Measurements from ENCODE around the gene SERTAD3. TPM values are rescaled to one million over a fixed set of nuclear protein-coding genes. Genes with fewer than 3 reads are reported as not detected.

SERTAD3 gene
- total and polyA plus RNA-seq, 10 of the 15 experiments (the other 5 are each of a cell fraction or from before 2014, with no cell fraction given): 4.2 to 22.4 (median 13.7) TPM

DNA sequence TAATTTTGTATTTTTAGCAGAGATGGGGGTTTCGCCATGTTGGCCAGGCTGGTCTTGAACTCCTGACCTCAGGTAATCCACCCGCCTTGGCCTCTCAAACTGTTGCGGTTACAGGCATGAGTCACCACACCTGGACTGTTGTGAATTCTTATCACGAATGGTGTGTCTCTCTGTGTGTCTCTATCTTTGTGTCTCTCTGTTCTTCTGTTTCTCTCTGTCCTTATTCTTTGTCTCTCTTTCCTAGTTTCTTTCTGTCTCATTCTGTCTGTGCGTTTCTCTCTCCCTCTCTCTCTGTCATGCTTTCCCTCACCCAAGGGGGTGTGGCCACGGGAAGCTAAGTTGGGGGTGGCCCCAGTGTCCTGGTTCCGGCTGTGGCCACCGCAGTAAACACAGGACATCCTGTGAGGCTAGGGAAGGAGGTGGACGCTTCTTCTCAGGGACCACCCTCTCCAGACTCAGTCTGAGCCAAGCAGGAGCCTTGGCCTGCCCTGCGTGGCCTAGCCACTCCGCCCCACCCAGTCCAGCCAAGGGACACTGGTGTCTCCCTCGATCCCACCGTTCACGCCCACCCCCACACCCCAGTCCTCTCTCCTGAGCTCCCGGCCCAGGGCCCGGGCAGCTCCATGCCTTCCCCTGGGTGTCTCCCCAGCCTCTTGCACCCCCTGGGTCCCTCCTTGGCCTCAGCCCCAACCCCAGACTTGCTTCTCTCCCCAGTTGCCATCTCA, 27.1 kb downstream of the SERTAD3 start:
- peaks cover 22% of the 10 kb centered on the region for H3K4me1 ChIP-seq (ENCODE audit: control insufficient read depth, insufficient read depth, low read length)
- CTCF ChIA-PET: interaction anchor here (0.6 to 2.2 kb wide), 7 partner anchors 9 to 131 kb away, joined by 3 to 7 read pairs (median 3); partner anchors contain the start of genes SERTAD1 and SERTAD3
- BruUV-seq (replicated peaks): no TSS peak
- peaks cover 3% of the 10 kb centered on the region; the same call in 1 of the 2 replicates for H3K79me2 ChIP-seq (ENCODE audit: control insufficient read depth, insufficient read depth, low read length)
- intact Hi-C loops (cut with micrococcal nuclease; ENCODE audit: unreplicated experiment): loop anchor here (5.0 kb wide), 1 partner anchor 60 kb away; no protein-coding TSS in a partner anchor
- H2AFZ ChIP-seq (ENCODE audit: control insufficient read depth, low read depth, low read length): peak overlapping the region; percentile 45
- DNase-seq (ENCODE audit: low read depth, low spot score): no peak
- POLR2A ChIA-PET: interaction anchor here (0.6 to 2.8 kb wide), 5 partner anchors 9 to 969 kb away, joined by 3 to 12 read pairs (median 5); partner anchors contain the start of gene SERTAD1
- peak overlapping the region; percentile 80 for H3K27ac ChIP-seq (ENCODE audit: control insufficient read depth, insufficient read depth)
- WGBS (ENCODE audit: insufficient coverage, insufficient replicate concordance, low lambda C conversion rate, missing lambda C conversion rate): 17% methylated on average over 16 of the region's 16 CpGs
- RAD21 ChIA-PET (ENCODE audit: unreplicated experiment): interaction anchor here (0.5 to 1.5 kb wide), 4 partner anchors 9 to 112 kb away, joined by 3 to 6 read pairs (median 4); partner anchors contain the start of gene SERTAD1
- peak; percentile 75 for FAIRE-seq
- no peaks in the 10 kb centered on the region for H3K36me3 ChIP-seq (ENCODE audit: control insufficient read depth in 2 of 2, insufficient read depth in 2 of 2, low read length in 1 of 2)
- SMC1A ChIA-PET (ENCODE audit: uncharacterized antibody, unreplicated experiment): interaction anchor here (0.7 to 2.3 kb wide), 6 partner anchors 9 to 113 kb away, joined by 3 to 8 read pairs (median 6); partner anchors contain the start of genes SERTAD1 and SERTAD3
- no peak overlapping the region for H3K4me3 ChIP-seq
- peak overlapping the region; percentile 46 for H3K9ac ChIP-seq (ENCODE audit: control insufficient read depth, insufficient read depth, low read length)
- in situ Hi-C loops (cut with MboI): no loop called here
- ATAC-seq: peak; percentile 27
- H3K4me2 ChIP-seq (ENCODE audit: control insufficient read depth, insufficient read depth): peak overlapping the region; percentile 52
- no peaks in the 10 kb centered on the region for H4K20me1 ChIP-seq (ENCODE audit: control insufficient read depth, insufficient read depth)
- H3K27me3 ChIP-seq (replicated peaks in 1 of 2; ENCODE audit: control insufficient read depth in 2 of 2, insufficient read depth in 2 of 2, low read length in 1 of 2): no peaks in the 10 kb centered on the region
- H3K9me3 ChIP-seq (replicated peaks; ENCODE audit: control insufficient read depth, insufficient read depth, low read length): no peaks in the 10 kb centered on the region
- TF ChIP-seq, protein P1, sequence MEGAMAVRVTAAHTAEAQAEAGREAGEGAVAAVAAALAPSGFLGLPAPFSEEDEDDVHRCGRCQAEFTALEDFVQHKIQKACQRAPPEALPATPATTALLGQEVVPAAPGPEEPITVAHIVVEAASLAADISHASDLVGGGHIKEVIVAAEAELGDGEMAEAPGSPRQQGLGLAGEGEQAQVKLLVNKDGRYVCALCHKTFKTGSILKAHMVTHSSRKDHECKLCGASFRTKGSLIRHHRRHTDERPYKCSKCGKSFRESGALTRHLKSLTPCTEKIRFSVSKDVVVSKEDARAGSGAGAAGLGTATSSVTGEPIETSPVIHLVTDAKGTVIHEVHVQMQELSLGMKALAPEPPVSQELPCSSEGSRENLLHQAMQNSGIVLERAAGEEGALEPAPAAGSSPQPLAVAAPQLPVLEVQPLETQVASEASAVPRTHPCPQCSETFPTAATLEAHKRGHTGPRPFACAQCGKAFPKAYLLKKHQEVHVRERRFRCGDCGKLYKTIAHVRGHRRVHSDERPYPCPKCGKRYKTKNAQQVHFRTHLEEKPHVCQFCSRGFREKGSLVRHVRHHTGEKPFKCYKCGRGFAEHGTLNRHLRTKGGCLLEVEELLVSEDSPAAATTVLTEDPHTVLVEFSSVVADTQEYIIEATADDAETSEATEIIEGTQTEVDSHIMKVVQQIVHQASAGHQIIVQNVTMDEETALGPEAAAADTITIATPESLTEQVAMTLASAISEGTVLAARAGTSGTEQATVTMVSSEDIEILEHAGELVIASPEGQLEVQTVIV (IDR thresholded peaks at IDR 0.05; ENCODE audit: borderline replicate concordance, partially characterized antibody): no peak
- TF ChIP-seq, protein P2, sequence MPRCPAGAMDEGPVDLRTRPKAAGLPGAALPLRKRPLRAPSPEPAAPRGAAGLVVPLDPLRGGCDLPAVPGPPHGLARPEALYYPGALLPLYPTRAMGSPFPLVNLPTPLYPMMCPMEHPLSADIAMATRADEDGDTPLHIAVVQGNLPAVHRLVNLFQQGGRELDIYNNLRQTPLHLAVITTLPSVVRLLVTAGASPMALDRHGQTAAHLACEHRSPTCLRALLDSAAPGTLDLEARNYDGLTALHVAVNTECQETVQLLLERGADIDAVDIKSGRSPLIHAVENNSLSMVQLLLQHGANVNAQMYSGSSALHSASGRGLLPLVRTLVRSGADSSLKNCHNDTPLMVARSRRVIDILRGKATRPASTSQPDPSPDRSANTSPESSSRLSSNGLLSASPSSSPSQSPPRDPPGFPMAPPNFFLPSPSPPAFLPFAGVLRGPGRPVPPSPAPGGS (IDR thresholded peaks at IDR 0.05; ENCODE audit: borderline replicate concordance, insufficient read depth, low read depth, low read length, poor library complexity, severe bottlenecking): peak; percentile 56
- TF ChIP-seq TARDBP (IDR thresholded peaks at IDR 0.05; ENCODE audit: borderline replicate concordance) (no peak), CUX1 (IDR thresholded peaks at IDR 0.05; ENCODE audit: insufficient replicate concordance, low read depth, low read length) (no peak), FOXM1 (IDR thresholded peaks at IDR 0.05; ENCODE audit: low read depth, low read length) (peak; percentile 80), CHD4 (IDR thresholded peaks at IDR 0.05) (no peak), SREBF2 (IDR thresholded peaks at IDR 0.05; ENCODE audit: low read length) (no peak), MTA3 (IDR thresholded peaks at IDR 0.05; ENCODE audit: borderline replicate concordance, low read length) (0 out of 2 replicates have a peak, but pooled peaks have one; percentile 26), LARP7 (IDR thresholded peaks at IDR 0.05) (no peak), NR2C2 (IDR thresholded peaks at IDR 0.05; ENCODE audit: borderline replicate concordance, control insufficient read depth, insufficient read length, low read depth) (no peak), TCF7 (IDR thresholded peaks at IDR 0.05; ENCODE audit: borderline replicate concordance) (no peak)

Data from GM12878 (cell line).